Thyroid gland (tissue), 4 donors: ENCODE measurements around the gene CD59. TPM values are rescaled to one million over a fixed set of nuclear protein-coding genes. Genes with fewer than 3 reads are reported as not detected.

Experiments
- DNase-seq, 2 donors: peaks; one replicate each; pipeline ENCODE4 v3.0.0-alpha.2; 2019
- H3K27ac ChIP-seq, 3 donors: fragments of 200-600 bp; sonication (generic); 1 replicate in 2 of 3; 2 replicates in 1 of 3; pipeline ENCODE4 v1.5.1; 2016 to 2019; ENCODE audit warnings: mild to moderate bottlenecking in 1 of 3, moderate library complexity in 1 of 3
- H3K27me3 ChIP-seq: fragments of 200-600 bp; sonication (generic); one replicate; pipeline ENCODE4 v1.5.1; 2019
- H3K36me3 ChIP-seq, 2 donors: fragments of 200-600 bp; sonication (generic); one replicate each; pipeline ENCODE4 v1.5.1; 2016 to 2019
- H3K4me1 ChIP-seq, 2 donors: fragments of 200-600 bp; sonication (generic); one replicate each; pipeline ENCODE4 v1.5.1; 2017 to 2019
- H3K4me3 ChIP-seq, 3 donors: fragments of 200-600 bp; sonication (generic); replicated peaks in 1 of 3; 1 replicate in 2 of 3; 2 replicates in 1 of 3; pipeline ENCODE4 v1.5.1; 2016; ENCODE audit warnings: mild to moderate bottlenecking in 1 of 3
- H3K9me3 ChIP-seq: fragments of 200-600 bp; sonication (generic); one replicate; pipeline ENCODE4 v1.5.1; 2017
- POLR2A ChIP-seq, 2 donors: fragments of 450-650 bp; IDR thresholded peaks; one replicate each; pipeline ENCODE4 v1.6.1; 2017; ENCODE audit warnings: antibody characterized with exemption in 2 of 2, mild to moderate bottlenecking in 2 of 2, moderate library complexity in 1 of 2
- WGBS, 2 donors: methylation state at CpG; one replicate each; pipeline ENCODE4 v1.1.5; 2017; 5-methylcytosine and 5-hydroxymethylcytosine counted together
- intact Hi-C: fragments of 100-400 bp; cut with DNase I; formaldehyde crosslinking; loops from one replicate; pipeline ENCODE4 v1.15.1; 2023
- total RNA-seq, 4 donors: library from RNA; depleted of rRNA; stranded (reverse); fragments of >200 nt; gene quantifications; one replicate each; pipeline ENCODE4 v1.2.3, GENCODE V29; 2016
- TF ChIP-seq, protein P1 (sequence below), 6 experiments: fragments of 200-600 bp in 3 of 6; fragments of 450-650 bp in 3 of 6; sonication (generic) in 3 of 6; IDR thresholded peaks; one replicate each; pipeline ENCODE4 v1.5.1; 2016 to 2019; ENCODE audit warnings: antibody characterized with exemption in 6 of 6, mild to moderate bottlenecking in 2 of 6, inconsistent platforms in 1 of 6, moderate library complexity in 1 of 6

Gene CD59
- total RNA-seq, 4 donors from 2014 or later, result 367 to 562 (median 504) TPM

DNA sequence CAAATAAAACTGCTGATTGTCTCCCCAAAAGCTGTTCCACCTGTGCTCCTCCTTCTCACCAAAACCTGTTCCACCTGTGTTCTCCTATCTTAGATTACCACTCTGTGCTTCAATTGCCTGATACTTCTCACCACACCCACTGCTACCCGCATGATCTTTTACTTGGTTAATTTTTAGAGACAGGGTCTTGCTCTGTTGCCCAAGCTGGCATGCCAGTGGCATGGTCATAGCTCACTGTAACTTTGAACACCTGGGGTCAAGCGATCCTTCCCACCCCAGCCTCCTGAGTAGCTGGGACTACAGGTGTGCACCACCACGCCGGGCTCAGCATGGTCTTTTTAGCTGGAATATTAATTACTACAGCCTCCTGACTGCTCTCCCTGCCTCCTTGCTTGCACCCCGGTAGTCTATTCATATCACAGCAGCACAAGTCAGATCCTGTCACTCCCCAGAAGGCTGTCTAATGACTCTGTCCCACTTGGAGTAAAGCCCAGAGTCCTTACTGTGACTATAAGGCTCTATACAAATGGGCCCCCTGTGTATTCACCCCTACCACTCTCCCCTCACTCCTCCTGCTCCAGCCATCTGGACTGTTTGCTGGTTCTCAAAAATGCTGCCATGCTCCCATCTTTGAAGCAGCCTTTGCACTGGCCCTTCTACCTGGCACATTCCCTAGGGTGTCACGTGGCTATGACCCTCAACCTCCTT, 39.1 kb downstream of the CD59 start:
- no peak for DNase-seq
- no peaks in the 10 kb centered on the region for H3K36me3 ChIP-seq
- H3K4me1 ChIP-seq, result peaks cover 45 to 74% of the 10 kb centered on the region in 2 donors
- no peak overlapping the region for H3K4me3 ChIP-seq
- intact Hi-C loops, result no loop called here
- peak overlapping the region; percentile 61 to 94 (median 92) for H3K27ac ChIP-seq
- no peaks in the 10 kb centered on the region for H3K27me3 ChIP-seq
- H3K9me3 ChIP-seq, result no peaks in the 10 kb centered on the region
- no peak for TF ChIP-seq POLR2A (IDR thresholded peaks at IDR 0.05)
- TF ChIP-seq, protein P1, sequence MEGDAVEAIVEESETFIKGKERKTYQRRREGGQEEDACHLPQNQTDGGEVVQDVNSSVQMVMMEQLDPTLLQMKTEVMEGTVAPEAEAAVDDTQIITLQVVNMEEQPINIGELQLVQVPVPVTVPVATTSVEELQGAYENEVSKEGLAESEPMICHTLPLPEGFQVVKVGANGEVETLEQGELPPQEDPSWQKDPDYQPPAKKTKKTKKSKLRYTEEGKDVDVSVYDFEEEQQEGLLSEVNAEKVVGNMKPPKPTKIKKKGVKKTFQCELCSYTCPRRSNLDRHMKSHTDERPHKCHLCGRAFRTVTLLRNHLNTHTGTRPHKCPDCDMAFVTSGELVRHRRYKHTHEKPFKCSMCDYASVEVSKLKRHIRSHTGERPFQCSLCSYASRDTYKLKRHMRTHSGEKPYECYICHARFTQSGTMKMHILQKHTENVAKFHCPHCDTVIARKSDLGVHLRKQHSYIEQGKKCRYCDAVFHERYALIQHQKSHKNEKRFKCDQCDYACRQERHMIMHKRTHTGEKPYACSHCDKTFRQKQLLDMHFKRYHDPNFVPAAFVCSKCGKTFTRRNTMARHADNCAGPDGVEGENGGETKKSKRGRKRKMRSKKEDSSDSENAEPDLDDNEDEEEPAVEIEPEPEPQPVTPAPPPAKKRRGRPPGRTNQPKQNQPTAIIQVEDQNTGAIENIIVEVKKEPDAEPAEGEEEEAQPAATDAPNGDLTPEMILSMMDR (IDR thresholded peaks at IDR 0.05), result no peak
- WGBS, 2 donors, result 85% methylated on average over 6 of the region's 6 CpGs

DNA sequence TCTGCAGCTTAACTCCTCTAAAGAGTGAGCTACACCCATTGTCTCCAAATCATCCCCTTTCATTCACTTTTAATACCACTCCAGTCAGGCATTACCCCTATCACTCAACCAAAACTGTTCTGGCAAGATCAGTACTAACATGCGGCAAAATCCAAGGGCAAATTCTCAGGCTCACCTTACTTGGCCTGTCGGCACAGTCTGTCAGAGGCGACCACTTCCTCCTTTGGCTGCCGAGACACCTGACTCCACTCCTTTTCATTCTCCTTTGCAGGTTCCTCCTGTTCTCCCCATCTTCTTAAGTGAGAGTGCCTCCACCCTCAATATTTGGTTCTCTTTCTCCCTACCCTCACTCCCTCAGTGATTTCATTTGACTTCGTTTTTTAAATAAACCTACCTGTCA, 39.8 kb downstream of the CD59 start:
- TF ChIP-seq, protein P1 (IDR thresholded peaks at IDR 0.05), result no peak
- TF ChIP-seq POLR2A (IDR thresholded peaks at IDR 0.05), result no peak
- peak in 1 of 2 donors; percentile 62 for DNase-seq

DNA sequence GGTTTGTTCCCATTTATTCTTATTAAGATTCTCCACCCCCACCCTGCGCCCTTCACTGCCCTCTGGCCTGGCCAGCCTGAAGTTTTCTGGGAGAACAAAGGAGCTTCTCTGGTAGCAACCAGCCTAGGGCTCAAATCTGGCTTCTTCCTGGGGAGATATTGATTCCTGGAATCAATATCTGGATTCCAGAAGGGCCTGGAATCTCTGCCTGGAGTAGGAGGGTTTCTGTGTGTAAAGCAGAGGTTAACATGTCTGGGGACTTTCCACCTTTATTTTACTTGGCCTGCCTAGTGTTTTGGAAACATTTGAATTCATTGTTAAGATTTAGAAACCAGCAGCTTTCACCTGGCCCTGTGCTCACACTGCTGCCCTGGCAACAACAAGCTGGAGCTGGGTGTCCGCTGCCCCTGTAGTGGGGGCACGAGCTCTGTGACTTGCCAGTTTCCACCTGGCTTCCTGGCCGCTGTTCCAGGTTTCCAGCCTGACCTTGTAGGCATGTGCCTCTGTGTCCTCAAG, 41.1 kb downstream of the CD59 start:
- TF ChIP-seq POLR2A (IDR thresholded peaks at IDR 0.05), result no peak
- TF ChIP-seq, protein P1 (IDR thresholded peaks at IDR 0.05), result no peak
- Histone ChIP-seq H3K27me3 (no peaks in the 10 kb centered on the region), H3K27ac (peak overlapping the region; percentile 69 to 94 (median 92)), H3K4me3 (no peak overlapping the region), H3K4me1 (peaks cover 47 to 74% of the 10 kb centered on the region in 2 donors), H3K9me3 (no peaks in the 10 kb centered on the region), H3K36me3 (no peaks in the 10 kb centered on the region)
- intact Hi-C loops, result no loop called here
- peak; percentile 72 to 88 for DNase-seq
- 39 to 55% methylated on average over 4 of the region's 4 CpGs for WGBS, 2 donors

More for the DNA sequence above, 39.8 kb downstream of the CD59 start:
- intact Hi-C loops, result no loop called here
- H3K27me3 ChIP-seq, result no peaks in the 10 kb centered on the region
- peak overlapping the region; percentile 61 to 94 (median 92) for H3K27ac ChIP-seq
- no peaks in the 10 kb centered on the region for H3K36me3 ChIP-seq
- H3K9me3 ChIP-seq, result no peaks in the 10 kb centered on the region
- H3K4me1 ChIP-seq, result peaks cover 45 to 74% of the 10 kb centered on the region in 2 donors
- 57 to 83% methylated on average over 5 of the region's 5 CpGs for WGBS, 2 donors
- H3K4me3 ChIP-seq, result no peak overlapping the region

- Histone ChIP-seq H3K4me1 (peaks cover 47 to 73% of the 10 kb centered on the region in 2 donors), H3K27ac (peak overlapping the region; percentile 69 to 94 (median 92)), H3K9me3 (no peaks in the 10 kb centered on the region), H3K4me3 (no peak overlapping the region), H3K27me3 (no peaks in the 10 kb centered on the region), H3K36me3 (no peaks in the 10 kb centered on the region)
- TF ChIP-seq, protein P1 (IDR thresholded peaks at IDR 0.05), result no peak
- no peak for TF ChIP-seq POLR2A (IDR thresholded peaks at IDR 0.05)
- no peak for DNase-seq
- intact Hi-C loops, result no loop called here
- 76 to 92% methylated on average over 4 of the region's 4 CpGs for WGBS, 2 donors
These were observed 41.7 kb downstream of the CD59 start for GRCh38 chr11:33694346-33695050.

- 61 to 70% methylated on average over 5 of the region's 5 CpGs for WGBS, 2 donors
These were observed 43.7 kb downstream of the CD59 start for GRCh38 chr11:33692541-33692940.

More at GRCh38 chr11:33692541-33692940, 43.7 kb downstream of the CD59 start:
- Histone ChIP-seq H3K27ac (peak overlapping the region; percentile 86 to 92 (median 89)), H3K9me3 (no peaks in the 10 kb centered on the region), H3K36me3 (no peaks in the 10 kb centered on the region), H3K4me1 (peaks cover 47 to 70% of the 10 kb centered on the region in 2 donors), H3K27me3 (no peaks in the 10 kb centered on the region), H3K4me3 (no peak overlapping the region)
- intact Hi-C loops, result no loop called here
- DNase-seq, result no peak
- TF ChIP-seq, protein P1 (IDR thresholded peaks at IDR 0.05), result no peak
- no peak for TF ChIP-seq POLR2A (IDR thresholded peaks at IDR 0.05)
